CD4-positive, alpha-beta T cell treated with Interleukin-4 for 1 hour (primary cell): Measurements from ENCODE around the gene LRRC56.

ENCODE experiments used
- DNase-seq, 2 donors: peaks; one replicate each; pipeline ENCODE4 v3.0.0-alpha.2; 2020 to 2022

LRRC56 gene

DNA sequence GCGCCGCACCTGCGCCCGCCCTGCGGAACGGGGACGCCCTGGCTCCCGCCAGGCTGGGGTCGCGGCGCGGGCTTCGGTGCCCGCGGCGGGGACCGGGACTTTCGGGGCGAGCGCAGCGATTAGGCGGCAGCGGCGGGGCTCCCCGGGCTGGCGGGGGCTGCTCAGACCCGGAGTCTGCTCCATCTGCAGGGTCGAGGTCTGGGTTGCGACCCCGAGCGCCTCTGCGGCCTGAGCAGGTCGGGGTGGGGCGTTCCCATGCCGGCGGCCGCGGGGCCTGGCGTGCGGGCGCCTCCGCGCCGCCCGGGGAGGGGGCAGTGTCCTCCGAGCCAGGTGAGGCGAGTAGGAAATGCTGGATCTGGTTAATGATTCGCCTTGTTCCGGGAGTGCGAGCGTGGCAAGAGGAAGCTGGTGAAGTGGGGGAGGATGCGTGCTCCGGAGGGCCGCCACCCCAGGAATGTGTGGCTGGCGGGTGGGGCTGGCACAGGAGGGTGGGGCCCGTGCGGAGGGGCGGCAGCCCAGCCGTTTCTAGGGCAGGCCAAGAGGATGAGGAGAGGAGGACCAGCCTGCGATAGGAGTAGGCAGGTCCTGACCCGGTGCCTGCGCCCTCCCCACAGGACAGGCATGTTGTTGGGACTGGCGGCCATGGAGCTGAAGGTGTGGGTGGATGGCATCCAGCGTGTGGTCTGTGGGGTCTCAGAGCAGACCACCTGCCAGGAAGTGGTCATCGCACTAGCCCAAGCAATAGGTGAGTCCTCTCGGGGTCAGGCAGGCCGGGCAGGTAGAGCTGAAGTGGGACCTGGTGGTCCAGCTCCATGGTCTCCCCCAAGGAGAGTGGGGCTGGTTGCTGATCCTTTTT lies 24.0 kb downstream of the LRRC56 start:
- DNase-seq: peak in 1 of 2 donors; percentile 30

DNA sequence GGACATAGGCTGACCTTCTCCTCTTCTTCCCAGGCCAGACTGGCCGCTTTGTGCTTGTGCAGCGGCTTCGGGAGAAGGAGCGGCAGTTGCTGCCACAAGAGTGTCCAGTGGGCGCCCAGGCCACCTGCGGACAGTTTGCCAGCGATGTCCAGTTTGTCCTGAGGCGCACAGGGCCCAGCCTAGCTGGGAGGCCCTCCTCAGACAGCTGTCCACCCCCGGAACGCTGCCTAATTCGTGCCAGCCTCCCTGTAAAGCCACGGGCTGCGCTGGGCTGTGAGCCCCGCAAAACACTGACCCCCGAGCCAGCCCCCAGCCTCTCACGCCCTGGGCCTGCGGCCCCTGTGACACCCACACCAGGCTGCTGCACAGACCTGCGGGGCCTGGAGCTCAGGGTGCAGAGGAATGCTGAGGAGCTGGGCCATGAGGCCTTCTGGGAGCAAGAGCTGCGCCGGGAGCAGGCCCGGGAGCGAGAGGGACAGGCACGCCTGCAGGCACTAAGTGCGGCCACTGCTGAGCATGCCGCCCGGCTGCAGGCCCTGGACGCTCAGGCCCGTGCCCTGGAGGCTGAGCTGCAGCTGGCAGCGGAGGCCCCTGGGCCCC lies 24.8 kb downstream of the LRRC56 start:
- DNase-seq: no peak

DNA sequence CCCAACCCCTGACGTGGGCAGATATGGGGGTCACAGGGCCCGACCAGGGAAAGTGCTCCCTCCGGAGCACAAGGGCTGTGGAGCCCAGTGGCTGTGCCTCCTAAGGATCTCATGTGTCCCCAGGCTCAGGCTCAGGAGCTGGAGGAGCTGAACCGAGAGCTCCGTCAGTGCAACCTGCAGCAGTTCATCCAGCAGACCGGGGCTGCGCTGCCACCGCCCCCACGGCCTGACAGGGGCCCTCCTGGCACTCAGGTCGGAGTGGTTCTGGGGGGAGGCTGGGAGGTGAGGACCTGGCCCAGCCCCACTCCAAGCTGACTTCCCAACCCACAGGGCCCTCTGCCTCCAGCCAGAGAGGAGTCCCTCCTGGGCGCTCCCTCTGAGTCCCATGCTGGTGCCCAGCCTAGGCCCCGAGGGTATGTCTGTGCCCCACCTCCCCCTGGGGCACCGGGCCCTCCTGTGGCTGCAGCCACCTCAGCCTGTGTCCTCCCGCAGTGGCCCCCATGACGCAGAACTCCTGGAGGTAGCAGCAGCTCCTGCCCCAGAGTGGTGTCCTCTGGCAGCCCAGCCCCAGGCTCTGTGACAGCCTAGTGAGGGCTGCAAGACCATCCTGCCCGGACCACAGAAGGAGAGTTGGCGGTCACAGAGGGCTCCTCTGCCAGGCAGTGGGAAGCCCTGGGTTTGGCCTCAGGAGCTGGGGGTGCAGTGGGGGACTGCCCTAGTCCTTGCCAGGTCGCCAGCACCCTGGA lies 25.9 kb downstream of the LRRC56 start:
- no peak for DNase-seq

DNA sequence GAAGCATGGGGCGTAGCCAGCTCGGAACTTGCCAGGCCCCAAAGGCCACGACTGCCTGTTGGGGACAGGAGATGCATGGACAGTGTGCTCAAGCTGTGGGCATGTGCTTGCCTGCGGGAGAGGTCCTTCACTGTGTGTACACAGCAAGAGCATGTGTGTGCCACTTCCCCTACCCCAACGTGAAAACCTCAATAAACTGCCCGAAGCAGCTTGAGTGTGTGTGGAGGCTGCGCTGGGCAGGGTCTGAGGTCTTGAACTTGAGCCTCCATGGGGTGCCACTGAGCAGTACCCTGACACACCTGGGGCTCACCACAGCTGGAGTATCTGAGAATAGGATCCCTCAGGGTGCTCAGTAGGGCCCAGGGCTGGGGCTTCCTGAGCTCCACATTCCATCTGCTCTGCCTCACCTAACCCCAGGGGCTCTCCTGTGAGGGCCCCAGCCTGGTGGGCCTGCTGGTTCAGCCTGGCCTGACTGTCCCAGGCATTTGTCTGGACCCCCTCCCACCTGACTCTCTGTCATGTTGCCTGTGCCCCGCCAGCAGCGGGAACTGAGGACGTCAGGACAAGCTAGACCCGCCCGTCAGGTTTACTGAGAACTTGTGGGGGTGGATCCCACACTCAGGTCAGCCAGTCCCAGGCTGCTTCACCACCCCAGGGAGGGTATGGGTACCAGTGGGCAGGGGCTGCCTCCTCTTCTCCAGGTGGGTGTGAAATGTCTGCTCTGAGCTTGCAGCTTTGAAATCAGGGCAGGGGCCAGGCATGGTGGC lies 26.7 kb downstream of the LRRC56 start:
- DNase-seq: no peak

DNA sequence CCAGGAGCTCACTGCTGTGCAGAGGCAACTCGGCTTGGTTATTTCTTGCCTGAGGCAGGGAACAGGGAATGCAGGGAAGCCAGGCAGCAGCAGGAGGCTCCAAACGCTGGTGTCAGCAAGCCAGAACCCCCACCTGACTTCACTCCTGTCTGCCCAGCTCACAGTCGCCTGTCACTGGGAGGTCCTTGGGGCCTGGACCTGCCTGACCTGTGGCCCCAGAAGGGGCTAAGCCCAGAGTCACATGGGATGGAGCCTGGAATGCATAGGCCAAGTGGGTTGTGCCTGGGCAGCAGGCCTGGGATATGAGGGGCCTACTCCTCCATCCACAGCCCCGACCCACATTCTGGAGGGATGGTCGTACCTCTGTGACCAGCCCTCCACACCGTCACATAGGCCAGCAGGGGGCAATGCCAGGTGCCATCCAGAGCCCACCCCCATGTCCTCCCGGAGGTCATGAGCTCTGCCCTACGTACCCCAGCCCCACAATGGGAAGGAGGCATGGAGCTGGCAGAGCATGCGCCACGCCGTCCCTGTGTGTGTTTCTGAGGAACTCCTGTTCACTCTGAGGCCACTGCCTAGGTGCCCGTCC lies 28.7 kb downstream of the LRRC56 start:
- no peak for DNase-seq

DNA sequence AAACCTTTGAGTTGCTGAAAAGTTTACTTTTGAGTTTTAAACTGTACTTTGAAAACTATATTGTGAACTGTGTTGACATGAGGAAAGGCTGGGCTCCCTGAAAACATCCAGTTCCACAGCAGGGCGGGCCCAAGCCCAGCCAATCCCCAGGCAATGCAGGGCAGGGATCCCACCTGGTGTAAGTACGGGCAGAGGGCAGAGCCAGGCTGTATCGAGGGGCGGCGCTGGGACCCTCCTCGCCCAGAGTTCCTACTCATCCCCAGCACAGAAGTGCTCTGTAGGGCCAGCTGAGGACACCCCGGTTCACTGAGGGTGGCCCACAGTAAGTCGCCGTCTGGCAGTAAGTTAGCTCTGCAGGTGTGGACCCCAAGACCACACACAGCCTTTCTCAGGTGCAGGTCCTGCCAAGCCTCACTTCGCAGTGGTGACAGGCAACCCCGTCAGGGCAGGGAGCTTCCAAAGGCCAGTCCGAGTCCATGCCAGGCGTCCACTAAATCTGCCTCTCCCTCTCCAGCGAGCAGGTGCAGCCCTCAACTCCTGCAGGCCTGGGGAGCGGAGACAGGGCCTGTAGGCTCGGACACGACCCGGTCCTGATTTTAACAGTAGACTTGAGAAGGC lies 29.8 kb downstream of the LRRC56 start:
- no peak for DNase-seq

DNA sequence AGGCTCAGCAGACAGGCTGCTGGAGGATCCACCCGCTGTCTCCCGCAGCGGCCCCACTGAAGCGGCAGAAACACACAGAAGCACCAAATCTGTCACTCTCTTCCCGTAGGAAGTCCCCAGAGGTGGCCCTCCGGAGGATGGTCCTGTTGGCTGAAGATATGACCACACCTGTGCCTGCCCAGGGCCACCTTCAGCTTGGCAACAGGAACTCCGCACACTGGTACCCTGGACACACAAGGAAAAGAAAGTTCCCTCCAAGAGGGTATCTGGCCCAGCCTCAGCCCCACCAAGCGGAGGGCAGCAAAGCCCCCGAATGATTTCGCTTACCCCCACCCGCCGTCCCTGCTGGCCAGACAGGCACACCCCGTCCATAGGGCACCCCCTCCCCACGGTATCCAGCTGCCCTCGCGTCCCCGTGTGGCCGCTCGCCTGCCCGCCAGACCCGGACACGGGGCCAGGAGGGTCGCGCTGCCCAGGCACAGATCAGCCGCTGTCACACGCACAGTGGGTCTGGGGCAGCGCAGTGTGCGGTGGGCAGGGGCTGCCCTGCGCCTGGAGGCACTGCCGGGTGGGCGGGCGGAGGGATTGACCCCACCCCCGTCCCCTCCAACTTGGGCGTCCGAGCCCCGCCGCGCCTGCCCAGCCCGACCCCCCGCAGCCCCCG lies 30.4 kb downstream of the LRRC56 start:
- DNase-seq: no peak

DNA sequence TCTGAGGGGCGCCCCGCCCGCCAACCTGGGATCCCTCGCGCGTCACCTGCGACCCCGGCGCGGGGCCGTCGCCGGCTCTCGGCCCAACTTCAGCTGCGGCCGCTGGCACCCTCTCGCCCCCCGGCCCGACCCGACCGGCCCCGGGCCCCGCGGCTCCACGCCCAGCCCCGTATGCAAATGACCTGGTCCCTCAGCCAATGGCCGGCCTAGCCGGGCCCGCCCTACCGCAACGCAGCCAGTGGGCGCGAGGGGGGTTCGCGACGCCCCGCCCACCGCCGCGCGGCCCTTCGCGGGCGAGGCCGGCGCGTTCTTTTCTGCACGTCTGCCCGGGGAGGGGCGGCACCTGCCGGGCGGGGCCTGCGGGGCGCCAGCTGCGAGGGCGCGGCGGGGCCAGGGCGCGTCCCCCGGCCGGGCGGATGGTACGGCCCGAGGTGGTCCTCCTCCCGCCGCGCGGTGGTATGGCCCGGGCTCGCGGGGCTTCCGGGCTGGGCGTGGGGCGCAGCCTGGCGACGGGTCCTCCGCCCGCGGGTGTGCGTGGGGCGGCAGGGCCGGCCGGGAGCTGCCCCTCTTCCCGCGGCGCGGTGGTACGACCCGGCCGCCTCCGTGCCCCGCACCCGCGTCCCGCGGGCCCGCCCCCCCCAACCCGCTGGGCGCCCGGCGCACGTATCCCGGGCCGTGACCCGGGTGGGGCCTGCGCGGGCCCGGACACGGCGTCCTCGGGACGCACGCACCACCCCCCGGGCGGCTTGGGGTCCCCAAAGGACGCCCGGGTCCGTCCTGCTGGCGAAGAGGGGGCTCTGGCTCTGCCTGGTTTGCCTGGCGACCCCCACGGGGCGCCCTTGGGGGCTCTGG lies 31.2 kb downstream of the LRRC56 start:
- DNase-seq: peak; percentile 94 to 95

DNA sequence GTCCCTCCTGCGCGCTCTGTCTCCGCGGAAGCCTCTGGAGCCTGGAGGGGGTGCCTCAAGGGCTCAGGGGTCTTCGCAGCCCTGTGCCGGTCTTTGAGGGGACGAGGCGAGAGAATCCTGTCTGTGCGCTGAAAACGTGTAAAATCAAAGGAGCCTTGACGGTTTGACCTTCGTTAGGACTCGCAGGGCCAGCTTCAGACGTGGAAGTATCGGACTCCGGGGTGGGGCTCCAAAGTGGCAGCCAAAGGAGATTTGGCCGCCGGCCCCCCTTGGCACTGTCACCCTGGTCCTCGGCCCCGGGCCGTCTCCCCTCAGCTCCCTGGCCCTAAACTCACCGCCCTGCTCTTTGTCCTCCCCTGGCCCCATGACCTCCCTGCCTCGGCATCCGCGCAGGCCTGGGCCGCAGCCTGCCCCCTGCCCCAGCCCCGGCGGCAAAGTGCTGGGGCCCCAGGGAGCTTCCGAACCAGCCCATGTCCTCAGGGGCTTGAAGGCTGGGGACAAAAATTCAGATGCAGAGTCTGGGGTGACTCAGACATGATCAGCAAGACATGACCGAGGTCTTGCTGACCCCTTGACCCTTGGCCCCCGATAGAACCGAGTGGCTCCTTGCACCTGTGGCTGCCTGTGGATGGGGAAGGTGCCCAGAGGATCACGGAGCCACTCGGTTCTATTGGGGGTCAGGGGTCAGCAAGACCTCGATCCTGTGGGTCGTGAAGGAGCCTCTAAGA lies 32.0 kb downstream of the LRRC56 start:
- DNase-seq: no peak

DNA sequence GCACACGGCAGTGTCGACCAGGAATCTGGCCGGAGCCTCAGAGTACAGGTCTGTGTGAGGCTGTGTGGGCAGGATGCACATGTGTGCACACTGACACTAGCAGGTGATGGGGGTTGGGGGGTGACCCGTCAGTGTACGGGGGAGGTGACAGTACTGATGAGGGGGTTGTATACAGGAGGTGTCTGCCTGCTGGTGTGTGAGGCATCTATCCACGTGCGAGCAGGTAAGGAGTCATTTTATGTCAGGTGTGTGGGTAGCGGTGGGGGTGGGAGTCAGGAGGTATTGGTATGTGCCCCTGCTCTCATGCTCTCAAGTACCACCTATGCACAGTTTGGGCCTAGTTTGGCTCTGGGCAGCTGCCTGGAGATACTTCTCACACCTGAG lies 34.5 kb downstream of the LRRC56 start:
- DNase-seq: no peak

DNA sequence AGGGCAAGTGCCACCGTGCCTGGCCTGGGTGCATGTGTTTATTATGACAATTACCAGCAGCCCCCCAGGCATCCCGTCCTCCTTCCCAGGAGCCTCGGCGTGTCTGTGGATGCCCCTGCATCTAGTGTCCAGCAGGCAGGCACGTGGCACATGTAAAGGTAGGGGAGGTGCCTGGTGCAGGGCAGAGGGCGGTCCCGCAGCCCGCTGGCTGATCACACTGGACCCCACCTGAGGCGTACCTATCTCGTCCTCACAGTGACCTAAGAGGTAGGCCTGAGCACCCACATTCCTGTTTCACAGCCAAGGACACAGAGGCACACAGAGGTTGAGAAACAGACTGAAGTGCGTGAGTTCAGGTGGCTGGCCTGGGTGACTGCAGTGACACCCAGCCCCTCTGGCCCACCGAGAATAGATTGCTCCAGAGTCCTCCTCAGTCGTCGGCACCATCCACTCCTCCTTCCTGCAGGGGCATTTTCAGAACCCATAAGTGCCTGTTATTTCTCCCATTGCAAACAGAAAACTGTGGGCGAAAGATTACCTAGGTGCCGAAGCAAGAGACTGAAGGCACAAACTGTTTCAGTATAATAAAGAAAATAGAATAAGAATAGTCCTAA lies 35.9 kb downstream of the LRRC56 start:
- no peak for DNase-seq

DNA sequence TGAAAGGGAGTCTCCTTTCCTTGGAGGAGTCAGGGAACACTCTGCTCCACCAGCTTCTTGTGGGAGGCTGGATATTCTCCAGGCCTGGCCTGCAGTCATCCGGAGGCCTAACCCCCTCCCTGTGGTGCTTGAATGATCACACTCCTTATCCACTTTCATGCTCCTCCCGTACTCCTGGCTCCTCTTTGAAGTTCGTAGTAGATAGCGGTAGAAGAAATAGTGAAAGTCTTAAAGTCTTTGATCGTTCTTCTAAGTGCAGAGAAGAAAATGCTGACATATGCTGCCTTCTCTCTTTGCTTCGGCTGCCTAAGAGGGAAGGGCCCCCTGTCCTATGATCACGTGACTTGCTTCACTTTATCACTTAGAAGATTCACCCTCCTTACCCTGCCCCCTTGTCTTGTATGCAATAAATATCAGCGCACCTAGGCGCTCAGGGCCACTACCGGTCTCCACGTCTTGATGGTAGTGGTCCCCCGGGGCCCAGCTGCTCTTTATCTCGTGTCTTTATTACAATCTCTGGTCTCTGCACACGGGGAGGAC lies 36.8 kb downstream of the LRRC56 start:
- DNase-seq: peak in 1 of 2 donors; percentile 55

DNA sequence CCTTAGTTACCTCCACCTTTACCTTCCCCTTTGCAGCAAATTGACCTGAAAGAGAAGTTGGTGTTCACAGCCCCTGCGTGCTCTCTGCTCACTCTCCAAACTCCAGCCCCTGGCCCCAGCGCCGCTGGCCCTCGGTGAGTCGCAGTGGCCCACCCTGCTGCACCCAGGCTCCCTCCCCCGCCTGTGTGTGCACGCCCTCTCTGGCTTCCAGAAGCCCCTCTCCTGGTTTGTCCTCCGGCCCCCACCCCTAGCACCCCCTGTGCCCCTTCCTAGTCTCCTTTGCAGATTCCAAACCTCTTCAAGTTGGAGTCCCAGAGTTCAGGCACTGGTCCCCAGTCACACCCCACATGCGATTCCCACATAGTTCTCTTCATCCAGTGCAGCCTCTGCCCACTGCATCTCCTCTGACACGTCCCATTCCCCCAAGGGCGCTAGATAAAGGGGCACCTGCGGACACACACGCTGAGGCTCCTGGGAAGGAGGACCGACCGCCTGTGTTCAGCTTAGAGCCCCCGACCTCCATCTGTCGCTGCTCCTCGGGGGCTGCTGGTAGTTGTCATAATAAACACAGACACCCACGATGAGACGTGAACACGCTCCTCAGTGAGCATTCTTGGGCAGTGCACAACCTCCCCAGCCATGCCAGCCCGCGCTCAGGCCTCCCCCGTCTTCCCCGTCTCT lies 37.4 kb downstream of the LRRC56 start:
- DNase-seq: no peak

DNA sequence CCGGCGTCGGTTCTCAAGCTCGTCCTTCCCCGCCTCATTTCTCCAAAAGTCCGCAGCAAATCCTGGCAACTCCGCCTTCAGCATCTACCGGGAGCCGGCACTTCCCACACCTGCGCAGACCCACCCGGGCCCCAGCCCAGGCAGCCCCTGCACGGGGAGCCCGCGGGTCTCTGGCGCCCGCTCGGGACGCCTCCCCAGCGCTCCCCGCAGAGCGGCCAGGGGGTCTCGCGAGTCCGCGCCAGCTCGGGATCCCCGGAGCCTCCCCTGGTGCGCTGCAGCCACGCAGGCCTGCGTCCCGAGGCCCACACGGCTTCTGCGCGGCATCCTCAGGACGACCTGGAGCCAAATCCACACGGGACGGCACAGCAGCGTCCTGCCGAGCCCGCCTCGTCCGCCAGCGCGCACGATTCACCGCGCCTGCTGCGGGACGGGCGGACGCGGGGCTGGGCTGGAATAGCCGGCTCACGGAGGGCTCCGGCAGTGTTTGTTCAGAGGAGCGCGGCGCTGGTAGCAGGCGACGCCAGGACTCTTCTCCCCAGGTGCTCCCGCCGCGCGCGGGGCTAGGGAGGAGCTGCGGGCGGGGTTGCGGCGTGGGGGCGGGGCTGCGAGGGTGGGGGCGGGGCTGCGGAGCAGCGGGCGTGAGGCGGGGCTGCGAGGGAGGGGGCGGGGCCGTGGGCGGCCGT lies 38.1 kb downstream of the LRRC56 start:
- no peak for DNase-seq

DNA sequence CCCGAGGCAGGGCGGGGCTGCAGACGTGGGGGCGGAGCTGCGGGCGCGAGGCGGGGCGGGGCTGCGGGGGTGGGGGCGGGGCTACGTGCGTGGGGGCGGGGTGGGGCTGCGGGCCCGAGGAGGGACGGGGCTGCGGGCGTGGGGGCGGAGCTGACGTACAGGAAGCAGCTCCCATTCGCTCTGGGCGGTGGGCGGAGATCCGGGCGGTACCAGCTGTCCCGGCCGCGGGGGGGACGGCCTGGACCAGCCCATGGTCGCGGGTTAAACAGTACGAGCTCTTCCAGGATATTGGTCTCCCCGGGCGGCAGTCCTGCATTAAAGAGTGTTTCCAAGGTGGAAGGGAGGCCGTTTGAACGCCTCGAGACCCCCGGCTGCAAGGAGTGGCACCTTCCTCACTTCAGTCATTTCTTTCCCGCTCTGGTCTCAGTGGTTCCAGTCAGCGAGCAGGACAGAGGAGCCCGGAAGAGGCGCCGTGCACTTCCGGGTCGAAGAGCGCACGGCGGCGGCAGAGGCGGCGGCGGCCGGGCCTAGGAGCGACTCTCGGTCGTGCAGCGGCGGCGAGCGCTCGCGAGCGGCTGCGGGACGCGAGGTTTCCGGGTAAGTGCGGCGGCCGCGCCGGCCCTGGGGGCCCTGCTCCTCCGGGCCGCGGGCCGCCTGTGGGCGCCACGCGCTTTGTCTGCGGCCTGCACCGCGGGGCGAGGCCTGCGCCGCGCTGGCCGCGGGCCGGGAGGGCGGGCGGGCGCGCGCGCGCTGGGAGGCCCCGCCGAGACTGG lies 38.9 kb downstream of the LRRC56 start, which contains the start of gene PHRF1:
TSS of gene PHRF1 (plus strand) at position 475 of the 773 bp plus-strand sequence. CDS start 5,043 bp downstream, outside the sequence.
- DNase-seq: peak; percentile 95 to 96

DNA sequence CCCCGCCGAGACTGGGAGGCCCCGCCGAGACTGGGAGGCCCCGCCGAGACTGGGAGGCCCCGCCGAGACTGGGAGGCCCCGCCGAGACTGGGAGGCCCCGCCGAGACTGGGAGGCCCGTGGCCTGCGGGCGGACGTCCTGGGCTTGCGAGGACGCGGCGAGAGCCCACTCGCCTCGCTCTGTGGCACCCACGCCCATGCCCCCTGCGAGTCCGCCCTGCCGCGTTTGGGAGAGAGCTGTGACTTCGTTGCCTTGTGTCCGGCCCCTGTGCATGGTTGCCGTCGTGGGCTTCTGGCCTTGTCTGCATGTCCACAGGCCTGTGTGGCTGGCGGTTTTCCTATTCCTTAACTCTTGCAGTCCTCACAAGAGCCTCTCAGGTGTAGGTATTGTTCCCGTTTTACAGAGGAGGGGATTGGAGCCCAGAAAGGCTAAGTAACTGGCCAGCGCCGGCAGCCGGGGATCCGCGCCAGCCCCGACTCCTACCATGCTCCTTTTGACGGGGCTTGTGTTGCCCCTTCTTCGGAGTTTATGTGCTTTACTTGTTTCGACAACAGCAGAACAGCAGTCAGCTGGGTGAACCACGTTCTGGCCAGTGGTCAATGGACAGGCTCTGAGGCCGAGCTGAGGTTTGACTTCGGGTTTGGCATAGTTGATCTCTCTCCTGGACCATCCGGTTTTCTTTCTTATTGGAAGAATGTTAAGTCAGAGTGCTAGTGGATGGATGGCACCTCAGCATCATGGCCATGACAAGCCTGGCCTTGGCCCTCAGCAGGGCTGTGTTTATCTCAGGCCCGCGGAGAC lies 39.7 kb downstream of the LRRC56 start:
- DNase-seq: no peak
